NCI-H524 treated with DMSO at 0.1 percent for 48 hours (cell line): ENCODE measurements around the gene AHSG.

ENCODE experiments used
- DNase-seq: peaks from one replicate; lab custom pipeline; 2025; lab: John Stamatoyannopoulos, UW

Gene AHSG

DNA sequence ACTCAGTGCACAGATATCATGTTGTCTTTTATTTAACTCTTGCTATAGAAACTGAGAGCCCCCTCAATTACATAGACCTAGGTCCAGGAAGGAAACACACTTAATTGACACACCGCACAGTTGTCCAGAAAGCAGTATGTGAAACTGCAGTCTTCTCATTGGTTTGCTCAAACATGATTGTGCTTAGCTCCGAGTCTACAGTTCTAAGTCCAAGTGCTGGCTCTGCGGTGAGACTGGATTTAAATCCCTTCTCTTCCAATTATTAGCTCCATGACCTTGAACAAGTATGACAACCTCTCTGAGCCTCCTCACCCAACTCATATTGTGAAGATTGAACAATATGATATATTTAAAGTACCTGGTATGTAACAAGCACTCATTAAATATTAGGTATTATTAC lies 19.0 kb upstream of the AHSG start:
- no peak for DNase-seq

DNA sequence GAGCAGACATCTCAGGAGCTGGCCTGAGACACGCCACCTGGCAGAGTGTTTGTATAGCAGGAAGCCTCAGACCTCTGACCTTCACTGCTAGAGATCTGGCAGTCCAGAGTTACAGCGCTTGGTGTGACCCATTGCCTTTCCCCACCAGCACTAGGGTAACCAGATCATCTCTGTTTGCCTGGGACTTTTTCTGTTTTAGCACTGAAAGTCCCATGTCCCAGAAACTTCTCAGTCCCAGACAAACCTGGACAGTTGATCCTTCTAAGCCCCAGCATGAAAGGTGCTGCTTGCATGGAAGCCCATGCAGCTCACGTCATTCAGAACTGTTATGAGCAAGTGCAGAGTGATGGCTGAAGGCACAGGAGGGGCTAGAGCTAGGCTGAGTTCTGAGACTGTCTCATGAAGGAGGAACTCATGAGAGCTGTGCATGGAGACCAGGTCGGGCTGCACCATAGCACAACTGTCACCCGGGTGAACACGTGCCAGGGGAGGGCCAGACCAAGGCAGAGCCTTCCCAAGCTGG lies 18.2 kb upstream of the AHSG start:
- DNase-seq, result no peak

DNA sequence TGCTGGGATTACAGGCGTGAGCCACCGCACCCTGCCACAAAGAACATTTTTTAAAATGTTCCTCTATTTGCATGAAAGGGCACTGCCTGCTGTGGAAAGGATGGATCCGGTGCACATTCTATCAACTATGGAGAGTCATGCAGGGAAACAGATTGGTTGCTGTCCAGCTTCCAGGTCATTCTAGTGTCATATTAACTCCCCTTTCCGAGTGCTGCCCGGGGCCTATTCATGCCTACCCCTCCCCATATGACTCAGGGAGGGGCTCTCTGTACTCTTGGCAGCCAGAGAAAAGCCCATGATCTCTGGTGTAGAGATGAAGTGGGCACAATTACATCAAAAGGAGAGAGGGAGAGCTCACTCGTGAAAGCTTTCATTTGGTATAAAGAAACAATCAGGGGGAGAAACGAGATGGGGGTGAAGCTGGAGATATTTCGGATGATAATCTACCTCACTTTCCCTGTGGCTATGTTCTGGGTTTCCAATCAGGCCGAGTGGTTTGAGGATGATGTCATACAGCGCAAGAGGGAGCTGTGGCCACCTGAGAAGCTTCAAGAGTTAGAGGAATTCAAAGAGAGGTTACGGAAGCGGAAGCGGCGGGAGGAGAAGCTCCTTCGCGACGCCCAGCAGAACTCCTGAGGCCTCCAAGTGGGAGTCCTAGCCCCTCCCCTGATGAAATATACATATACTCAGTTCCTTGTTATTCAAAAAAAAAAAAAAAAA lies 16.1 kb upstream of the AHSG start:
- no peak for DNase-seq

DNA sequence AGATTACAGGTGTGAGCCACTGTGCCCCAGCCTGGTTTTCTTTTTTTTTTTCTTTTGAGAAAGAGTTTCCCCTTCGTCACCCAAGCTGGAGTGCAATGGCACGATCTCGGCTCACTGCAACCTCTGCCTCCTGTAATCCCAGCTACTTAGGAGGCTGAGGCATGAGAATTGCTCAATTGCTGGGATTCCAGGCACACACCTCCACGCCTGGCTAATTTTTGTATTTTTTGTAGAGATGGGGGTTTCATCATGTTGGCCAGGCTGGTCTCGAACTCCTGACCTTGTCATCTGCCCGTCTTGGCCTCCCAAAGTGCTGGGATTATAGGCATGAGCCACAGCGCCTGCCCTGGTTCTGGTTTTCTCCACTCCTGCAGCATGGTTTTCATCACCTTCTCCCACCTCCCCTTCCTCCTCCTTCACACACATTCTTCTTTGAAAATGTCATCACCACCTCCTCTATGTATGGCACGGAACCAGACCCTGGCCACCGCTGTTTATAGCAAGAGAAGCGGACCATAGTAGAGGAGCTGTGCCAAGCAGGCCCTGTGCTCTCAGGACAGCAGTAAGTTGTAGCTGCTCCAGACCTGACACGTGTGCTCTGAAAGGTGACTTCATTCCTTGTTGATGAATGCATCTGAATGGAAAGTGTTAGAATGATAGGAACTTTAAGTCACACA lies 14.6 kb upstream of the AHSG start:
- DNase-seq, result no peak

DNA sequence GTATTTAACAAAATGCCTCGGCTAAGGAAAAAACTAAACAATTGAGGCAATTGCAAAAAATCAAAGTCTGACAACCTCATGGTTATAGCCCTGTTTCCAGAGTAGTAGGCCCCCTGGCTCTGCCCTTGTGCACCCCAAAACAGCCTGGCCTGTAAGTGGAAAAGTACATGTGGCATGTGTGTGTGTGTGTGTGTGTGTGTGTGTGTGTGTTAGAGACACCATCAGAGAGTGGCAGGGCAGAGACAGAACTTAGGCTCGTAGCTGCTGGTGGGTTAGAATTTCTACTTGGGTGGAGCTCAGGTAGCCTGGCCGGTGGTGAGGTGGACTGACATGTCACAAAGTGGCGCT lies 14.1 kb upstream of the AHSG start:
- no peak for DNase-seq

DNA sequence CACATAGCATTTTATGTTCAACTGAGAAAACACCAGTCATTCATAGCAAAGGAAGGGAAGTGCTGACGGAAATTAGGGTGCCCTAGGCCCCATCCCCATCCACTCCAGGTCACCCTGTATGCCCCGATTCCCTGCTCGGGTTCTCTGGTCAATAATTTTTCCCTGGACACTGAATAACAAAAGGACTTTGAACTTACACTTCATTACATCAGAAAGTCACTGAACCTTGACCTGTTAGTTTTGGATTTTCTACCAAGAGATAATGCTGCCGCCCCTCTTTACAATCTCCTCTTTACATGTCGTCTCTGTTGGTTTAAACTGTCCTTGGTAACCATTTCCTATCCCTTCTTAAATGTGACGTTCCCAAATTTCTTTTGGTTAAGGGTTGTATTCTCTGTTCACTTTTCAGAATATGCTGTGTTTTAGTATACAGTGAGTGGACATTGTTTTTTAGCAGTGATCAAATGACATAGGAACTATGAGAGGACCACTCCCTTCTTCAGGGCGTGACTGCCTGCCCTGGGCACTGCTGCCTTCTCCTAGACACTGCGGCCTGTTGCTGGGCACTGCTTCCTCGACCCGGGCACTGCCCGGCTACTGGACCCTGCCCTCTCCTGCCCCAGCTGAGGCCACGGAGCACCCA lies 13.6 kb upstream of the AHSG start:
- DNase-seq, result no peak

DNA sequence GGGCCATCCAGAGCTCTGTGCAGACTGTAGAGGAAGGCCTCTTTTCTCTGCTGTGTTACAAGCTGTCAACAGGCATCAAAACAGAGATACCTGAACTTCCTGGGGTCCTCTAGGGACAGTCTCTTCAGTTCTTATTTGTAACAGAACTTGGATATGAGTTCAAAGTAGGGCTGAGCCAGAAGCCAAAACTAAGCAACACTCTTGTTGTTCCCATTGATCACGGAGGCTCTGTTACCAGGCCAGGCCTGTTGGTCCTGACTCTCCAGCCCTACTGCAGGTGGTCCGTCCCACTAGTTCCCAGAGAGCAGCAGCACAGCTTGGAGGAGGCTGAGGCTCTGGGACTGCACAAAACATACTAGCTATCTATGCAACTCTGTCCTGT lies 13.1 kb upstream of the AHSG start:
- no peak for DNase-seq

DNA sequence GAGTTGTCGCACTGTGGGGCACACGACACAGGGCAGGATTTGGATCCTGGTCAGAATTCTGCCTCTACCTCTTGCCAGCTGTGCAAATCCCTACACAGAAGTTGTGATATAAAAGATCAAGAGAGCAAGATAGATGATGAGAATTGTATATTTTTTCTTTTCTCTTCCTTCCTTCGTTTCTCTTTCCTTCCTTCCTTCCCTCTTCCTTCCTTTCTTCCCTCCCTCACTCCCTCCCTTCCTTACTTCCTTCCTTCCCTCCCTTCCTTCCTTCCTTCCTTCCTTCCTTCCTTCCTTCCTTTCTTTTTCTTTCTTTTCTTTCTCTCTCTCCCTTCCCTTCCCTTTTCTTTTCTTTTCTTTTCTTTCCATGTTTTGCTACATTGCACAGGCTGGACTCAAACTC lies 12.0 kb upstream of the AHSG start:
- DNase-seq, result no peak

DNA sequence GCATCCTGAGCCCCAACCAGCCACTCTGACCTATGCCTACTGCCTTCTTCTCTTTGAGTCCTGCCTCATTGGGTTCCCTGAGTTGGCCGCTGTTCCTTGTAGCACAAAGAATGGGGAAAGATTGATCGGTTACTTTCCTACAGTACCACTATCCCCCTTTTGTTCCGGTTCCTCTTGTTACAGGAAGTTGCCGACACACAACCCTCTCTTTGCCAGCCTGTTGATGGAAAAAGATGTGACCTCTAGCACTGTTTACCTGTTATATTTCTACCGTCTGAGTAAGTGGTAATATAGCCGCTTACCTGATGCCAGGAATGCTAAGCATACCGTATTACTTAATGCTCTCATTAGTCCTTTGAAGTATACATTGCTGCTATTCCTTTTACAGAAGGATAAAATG lies 9.7 kb upstream of the AHSG start:
- no peak for DNase-seq

DNA sequence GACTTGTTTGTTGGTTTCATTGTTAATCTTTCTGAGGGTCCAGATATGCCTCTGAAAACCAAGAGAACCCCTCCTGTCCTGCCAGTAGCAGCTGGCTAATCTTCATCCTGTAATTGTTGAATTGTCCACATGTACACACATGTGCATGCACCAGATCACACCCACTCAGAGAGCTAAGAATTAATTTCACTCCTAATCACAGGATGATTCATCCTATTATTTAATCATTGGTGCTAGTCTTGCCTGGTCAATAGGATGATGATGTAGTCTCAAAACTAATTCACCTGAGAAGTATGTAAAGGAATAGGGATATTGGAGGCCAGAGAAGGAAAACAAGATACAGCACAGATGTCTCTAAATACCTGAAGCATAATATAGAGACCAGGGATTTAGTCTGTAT lies 7.8 kb upstream of the AHSG start:
- no peak for DNase-seq

DNA sequence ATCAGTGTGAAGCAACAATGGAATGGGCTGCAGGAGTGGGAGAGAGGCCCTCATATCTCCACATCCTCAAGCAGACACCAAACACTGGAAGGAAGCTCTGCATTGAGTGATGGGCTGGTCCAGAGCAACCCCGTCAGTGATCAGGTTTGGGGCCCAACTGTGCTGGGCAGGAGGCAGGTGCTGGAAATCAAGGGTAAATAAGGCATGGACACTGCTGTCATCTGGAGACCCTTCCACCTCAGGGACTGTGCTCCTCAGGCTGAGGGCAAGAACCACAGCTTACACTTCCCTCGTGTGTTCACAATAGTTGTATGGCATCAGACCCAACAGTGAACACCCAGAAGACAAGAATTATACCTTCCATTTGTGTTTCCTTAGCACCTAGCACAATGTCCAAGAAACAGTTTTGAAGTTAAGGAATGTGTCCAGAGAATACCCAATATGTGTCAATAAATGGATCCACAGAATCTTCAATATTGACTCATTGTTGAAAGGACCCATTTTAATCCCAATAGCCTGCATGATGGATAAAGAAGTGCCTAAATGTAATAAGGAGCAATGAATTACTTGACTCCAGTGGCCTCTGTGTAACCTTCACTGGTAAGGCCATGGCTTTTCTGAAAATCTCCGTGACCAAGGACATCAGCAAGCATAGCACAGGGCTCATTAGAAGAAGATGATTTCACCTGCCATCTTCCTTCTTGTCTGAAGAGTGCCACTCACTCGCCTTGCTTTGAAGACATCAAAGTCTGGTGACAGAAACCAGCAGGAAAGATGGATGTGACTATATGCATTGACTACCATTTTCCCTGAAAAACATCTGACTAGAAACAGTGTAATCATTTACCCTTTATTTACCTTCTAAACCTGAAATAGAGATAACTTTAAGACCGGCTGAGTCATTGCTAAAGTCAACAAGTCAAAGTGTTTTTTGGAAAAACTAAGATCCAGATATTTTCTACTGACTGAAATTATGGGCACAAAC lies 7.0 kb upstream of the AHSG start:
- DNase-seq, result no peak

DNA sequence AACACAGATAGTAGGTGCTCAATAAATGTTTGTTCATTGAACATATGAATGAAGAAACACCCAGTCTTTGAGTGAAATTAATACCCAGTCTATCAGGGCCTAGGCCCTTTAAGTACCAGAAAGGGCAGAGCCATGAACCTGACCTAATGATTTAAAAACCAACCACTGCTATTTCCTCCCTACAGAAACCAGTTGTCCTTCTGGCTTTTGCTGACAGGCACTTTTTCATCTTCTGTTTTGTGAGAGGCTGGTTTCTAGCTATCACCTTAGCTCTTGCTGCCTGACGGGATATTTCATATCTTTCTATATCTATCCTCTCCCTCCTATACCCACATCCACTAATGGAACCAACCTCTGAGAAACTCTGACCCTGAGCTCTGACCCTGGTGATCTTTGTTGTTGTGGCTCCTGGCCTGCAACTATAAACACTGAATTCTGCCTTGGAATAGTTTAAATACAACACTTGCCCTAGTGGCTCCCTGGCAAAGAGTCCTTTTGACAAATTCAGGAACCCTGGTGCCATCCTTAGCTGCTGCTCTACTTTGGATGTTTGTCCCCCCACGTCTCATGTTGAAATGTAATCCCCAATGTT lies 4.1 kb upstream of the AHSG start:
- DNase-seq, result no peak

DNA sequence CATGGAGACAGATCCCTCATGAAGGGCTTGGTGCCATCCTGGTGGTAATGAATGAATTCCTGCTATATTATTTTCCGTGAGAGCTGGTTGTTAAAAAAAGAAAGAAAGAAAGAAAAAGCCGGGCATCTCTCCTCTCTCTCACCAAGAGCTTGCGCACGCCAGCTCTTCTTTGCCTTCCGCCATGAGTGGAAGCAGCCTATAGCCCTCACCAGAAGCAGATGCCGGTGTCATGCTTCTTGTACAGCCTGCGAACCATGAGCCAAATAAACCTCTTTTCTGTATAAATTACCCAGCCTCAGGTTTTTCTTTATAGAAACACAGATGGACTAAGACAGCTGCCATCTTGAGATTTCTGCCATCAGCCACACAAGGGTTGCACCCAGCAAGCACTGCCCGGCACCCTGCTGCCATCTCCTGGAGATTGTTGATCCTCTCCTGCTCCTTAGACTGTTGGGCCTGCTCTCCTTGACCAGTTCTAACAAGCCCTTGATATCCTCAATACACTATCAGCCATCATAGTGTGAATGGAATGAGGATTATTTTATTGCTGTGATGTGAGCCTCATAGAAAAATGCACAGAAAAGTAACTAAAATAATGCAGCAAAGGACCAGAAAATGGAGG lies 3.5 kb upstream of the AHSG start:
- DNase-seq, result peak; percentile 6

DNA sequence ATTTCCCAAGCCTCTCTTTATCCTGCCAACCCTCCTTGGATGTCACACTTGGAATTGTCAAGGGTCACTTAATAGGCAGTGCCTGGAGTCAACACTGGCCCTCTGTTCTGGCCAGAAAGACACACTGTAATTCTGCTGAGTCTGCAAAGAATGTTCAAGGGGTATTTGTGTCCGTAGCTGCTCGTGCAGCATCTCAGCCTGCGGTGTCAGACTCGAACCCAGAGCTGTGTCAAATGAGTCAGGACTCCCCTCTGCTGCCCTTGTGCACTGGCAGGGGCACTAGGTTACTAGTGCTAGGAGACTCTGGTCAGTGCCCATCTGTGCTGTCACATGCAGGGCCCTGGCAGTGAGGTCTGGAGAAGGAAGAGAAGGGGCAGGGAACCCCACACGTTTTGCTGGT lies 795 bp upstream of the AHSG start:
- DNase-seq, result no peak

DNA sequence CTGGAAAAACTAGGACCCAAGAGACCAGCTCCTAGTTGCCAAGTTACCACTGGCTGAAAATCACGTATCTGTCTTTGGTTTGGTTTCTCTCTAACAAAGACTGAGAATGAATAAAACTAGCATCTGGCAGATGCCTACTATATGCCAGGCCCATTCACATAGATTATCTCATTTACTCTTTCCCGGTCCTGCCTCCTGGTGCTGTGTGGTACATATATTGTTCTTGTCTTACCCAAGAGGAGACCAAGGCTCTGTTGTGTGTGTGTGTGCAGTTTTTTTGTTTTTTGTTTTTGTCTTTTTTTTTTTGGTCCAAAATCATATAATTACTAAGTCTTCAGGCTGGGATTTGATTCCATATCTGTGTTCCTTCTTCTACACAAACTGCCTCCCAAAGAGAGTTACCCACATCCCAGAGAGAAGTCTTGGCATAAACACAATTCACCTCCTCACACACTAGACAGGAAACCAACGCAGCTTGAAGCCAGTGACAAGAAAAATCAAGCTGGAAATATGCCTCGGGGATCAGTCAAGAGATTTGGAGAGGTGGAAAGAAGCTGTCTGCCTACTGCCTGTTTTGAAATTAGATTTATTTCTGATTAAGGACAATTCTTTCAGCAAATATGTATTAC lies 891 bp downstream of the AHSG start:
- DNase-seq, result no peak

DNA sequence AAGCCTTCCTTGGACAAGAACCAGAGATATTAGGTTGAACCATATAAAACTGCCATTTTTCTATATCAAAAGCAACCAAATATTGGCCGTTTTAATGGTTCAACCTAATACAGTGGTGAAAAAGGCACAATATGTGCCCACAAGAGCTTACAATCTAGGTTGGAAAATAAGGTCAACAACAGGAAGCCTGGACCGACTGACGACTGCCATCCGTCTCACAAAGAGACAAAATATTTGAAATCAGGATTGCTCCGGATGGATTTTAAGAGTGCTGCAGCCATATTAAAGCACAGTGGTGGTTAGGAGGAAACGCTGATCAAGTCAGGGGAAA lies 1.4 kb downstream of the AHSG start:
- DNase-seq, result no peak

DNA sequence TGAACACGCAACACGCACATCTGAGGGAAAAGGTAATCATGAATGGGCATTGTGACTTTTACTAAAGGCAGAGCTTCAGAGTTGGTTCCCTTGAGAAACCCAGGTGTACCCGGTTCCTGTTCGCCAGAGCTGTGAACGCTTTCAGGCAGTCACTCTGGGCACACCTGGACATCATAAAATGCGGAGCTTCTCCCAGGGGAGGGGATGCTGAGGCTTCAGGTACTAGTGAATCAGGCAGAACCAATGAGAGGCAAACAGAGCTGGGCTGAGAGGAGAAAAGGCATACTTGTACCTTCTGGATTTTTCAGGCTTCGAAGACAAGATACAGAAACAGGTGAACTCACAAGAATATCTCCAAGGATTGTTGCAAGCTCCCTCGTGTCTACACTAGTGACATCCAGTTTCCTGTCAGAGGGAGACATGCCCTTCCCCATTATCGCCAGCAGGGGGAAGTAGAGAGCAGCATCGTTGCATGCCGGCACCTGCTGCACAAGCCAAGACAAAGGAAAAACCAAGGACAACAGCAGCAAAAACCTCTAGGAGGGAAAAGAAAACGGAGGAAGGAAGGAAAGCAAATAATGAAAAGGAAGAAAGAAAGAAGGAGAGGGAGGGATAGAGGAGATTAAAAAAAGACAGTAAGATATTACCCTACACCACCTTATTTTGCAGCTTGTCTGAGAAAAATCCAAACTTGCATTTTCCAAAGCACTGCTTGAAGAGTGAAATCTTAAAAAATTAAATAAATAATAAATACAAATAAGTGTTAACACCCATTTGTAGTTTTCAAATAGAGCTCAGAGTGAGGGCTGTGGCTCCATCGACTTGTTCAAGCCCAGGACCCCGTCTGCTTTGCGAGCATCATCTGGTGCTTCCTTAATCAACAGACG lies 2.0 kb downstream of the AHSG start:
- no peak for DNase-seq

DNA sequence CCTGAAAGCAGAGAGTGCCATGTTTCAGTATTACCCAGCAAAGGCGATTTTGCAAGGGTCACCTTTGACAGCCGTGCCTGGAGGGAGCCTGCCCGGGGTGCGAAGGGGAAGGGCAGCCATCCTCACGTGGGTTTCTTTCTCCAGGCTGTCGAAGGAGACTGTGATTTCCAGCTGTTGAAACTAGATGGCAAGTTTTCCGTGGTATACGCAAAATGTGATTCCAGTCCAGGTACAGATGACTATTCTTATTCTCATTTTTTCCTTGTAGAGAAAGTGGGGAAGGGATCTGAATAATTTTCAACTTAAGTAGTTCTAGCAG lies 3.4 kb downstream of the AHSG start:
- no peak for DNase-seq

DNA sequence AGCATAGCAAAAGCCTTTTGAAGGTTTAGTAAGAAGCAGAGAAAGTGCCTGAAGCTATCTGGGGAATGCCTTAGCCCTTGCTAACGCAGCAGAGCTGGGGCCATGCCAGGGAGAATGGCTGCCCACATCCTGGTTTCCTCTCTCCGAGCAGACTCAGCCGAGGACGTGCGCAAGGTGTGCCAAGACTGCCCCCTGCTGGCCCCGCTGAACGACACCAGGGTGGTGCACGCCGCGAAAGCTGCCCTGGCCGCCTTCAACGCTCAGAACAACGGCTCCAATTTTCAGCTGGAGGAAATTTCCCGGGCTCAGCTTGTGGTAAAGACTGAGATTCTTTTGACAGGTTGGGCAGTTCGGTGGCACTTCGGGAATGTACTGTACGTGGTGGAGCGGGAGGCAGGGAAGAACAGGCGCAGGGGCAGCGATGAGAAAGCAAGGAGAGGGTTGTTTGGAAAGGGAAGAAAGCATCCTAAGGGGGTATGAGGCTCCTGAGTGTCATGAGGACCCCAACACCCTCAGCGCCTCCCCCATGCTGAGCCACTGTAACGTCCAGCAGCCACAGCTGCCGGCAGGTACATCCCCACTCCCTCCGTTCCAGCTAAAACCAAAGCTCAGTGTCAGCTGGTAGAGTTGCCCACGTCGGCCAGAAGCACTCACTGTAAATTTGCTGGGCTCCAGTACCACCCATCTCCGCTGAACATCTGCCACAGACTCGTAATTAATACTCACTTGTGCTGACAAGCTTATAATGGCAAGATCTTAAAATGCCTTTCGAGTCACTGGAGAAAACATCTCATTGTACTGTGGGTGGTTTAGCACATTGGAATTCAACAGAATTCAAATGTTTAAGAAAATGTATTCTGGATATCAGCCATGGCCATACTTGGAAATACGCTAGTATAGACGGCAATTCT lies 4.4 kb downstream of the AHSG start:
- peak; percentile 91 for DNase-seq
